Stimulated activated CD4-positive, alpha-beta T cell treated with anti-CD3 and anti-CD28 coated beads, Interleukin-1b, Interleukin-23, amount 100 ng/mL, for 24 hours (primary cell): ENCODE results near the gene MAP3K6.

Source experiments
- DNase-seq, 4 experiments: peaks; one replicate each; pipeline ENCODE4 v3.0.0-alpha.2; 2020; ENCODE audit warnings: low read depth in 4 of 4, low spot score in 1 of 4

Gene MAP3K6

DNA sequence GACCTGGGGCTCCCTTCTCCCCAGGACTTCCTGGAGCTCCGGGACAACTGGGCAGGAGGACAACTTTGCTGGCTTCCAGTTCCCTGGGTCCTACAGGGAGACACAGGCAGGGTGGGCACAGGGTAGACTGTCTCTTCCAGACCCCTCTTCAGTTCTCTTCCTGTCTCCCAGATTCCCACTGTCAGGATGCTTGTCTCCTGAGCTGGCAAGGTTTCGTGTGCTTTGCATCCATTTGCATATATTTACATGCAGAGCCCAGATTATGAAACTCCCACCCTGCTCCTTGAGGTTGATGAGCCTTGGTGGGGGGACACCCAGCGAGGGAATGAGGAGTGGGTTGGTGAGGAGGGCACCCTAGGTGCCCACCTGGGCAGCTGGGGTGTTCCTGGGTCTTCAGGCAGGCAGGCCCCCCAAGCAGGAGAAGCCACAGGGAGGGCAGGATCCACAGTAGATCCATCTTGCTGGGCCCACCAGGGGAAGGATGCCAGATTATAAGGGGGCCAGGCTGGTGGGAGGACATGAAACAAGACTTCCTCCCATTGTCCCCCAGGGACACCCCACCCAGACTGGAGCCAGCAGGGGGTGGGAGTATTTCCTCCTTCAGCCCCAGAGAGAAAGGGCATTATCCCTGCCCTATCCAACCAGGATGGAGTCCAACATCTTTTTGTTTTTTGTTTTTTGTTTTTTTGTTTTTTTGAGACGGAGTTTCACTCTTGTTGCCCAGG lies 7.8 kb upstream of the MAP3K6 start, which contains the start of gene FCN3:
TSS of gene FCN3 (minus strand) at position 463 of the 725 bp plus-strand sequence. CDS start at position 457, 6 bp downstream.
- no peak for DNase-seq

- no peak for DNase-seq
These were observed 6.3 kb upstream of the MAP3K6 start for GRCh38 chr1:27372808-27373690.

DNA sequence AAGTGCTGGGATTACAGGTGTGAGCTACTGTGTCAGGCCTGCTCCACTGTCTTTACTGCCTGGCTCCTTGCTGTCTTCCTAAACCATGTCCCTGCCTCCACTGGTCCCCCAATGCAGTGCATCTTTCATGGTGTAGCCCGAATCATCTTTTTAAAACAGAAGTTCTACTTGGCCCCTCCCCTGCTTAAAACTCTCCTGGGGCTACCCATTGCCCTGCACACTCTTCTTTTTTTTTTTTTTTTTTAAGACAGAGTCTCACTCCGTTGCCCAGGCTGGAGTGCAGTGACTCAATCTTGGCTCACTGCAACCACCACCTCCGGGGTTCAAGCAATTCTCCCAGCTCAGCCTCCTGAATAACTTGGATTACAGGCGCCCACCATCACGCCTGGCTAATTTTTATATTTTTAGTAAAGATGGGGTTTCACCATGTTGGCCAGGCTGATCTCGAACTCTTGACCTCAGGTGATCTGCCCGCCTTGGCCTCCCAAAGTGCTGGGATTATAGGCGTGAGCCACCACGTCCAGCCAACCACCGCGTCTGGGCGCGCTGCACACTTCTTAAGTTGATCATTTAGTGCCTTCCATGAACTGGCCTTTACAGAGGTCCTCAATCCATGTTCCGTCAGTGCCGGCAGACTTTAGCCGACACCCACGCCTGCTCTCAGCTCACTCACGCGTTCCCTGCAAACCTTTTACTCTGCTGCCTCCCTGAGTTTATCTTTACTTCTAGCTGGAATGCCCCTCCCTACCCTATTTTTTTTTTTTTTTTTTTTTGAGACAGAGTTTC lies 5.5 kb upstream of the MAP3K6 start:
- no peak for DNase-seq

GRCh38 chr1:27368869-27369582 lies 2.3 kb upstream of the MAP3K6 start:
- no peak for DNase-seq

DNA sequence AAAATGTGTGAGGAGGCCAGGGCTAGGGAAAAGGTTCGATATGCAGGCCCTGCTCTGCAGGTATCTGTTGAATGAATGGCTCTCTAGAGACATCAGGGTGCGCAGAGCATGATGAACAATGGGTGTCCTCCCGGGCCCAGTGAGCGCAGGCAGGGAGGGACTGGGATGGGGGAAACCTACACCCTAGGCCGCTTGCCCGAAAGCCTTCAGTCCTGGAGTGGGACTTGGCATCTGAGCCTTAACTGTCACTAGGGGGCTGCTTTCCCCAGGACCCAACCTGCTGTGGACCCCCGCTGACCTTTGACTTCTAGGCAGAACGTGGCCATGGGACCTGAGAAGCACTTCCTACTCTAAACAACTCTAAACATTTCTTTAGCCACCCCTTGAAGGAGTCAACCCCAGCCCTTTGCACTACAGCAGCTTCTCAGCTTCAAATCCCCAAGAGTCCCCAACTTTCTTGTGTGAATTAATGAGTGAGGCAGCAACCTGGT lies 444 bp upstream of the MAP3K6 start:
- no peak for DNase-seq

GRCh38 chr1:27366113-27366410 lies 699 bp downstream of the MAP3K6 start:
- DNase-seq: peak in 3 of 4 experiments; percentile 52 to 80 (median 64)

DNA sequence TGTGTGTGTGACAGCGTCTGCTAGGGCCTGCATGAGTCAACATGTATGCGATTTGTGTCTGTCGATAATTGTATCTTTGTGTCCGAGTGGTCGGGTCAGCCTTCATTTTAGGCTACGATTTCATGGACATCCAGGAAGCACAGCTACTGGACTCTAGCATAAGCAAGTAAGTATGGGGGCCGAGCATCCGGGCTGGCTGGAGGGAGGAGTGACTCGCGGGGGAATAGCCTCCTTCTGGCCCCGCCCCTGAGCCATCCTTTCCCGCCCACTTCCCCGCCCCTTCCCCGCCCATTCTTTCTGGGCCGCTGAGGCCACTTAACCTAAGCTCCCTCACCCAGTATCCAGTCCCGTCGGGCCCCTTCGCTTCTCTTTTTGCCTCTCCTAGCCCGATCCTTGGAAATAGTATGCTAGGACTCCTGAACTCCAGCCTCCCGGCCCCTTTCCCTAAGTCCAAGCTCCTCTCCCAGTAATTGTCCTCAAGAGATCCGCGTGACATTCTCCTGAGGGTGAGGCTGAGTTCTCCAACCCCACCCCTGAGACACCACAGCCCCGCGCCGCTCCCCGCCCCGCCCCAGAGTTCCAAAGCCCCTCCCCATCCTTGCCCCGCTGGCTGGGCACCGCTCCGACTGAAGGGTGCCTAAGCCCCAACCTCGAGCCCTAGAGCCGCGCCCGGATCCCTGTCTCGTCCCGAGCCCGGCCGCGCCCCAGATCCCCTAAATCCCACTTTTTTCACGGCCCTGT lies 1.2 kb downstream of the MAP3K6 start:
- peak in 3 of 4 experiments; percentile 65 to 71 (median 67) for DNase-seq

GRCh38 chr1:27364696-27365371 lies 1.9 kb downstream of the MAP3K6 start:
- no peak for DNase-seq

DNA sequence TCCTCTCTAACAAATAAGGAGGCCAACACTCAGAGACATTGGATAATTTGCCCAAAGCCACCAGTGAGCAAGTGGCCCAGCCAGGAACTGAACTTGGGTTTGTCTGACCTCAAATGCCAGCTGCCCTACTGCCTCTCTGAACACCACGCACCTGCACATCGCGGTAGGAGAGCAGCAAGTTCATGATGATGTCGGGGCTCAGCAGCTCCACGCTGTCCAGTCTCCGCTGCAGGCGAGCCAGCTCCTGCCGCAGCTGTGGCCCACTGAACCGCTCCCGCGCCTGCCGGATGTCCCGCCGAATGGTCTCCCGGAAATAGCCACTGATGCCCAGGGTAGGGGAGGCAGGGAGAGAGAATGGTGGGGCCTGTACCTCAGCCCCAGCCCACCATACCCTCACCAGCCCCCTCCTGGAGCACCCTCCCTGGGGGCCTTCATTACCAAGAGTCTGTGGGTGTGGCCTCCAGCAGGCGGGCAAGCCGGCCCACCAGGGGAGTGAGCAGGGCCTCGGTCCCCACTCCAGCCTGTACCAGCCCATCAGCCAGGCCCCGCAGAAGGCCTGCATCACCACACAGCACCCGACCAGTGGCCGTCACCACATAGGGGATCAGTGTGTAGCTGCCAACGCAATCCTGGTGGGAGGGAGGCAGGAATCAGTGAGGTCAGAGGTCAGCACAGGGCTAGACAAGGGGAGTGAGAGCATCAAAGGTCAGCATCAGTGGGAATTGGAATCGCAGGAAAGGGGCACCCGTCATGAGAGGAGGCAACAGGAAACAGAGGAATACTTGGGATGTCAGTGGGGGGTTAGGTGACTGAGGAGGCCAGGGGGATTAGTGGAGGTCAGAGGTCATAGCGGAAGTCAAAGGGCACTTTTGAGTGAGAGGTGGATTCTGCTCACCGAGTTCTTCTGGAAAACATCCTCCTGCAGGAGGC lies 2.7 kb downstream of the MAP3K6 start:
- DNase-seq: no peak

- DNase-seq: no peak
These were observed 5.2 kb downstream of the MAP3K6 start for GRCh38 chr1:27361553-27361952.

DNA sequence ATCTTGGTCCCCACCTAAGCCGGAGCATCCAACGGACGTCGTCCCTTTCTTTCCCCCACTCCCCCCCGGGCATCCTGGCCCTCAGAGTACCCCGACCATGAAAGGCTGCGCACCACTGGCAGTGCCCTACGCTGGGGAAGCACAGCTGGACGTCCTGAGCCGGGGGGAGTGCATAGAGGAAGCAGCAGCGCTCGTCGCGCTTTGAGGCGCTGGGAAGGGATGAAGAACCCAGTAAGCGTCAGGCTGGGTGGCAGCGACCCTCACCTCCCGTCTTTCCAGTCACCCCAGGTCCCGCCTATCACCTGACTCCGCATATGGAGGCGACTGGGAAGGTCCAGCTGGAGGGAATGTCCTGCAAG lies 5.7 kb downstream of the MAP3K6 start:
- DNase-seq: no peak

DNA sequence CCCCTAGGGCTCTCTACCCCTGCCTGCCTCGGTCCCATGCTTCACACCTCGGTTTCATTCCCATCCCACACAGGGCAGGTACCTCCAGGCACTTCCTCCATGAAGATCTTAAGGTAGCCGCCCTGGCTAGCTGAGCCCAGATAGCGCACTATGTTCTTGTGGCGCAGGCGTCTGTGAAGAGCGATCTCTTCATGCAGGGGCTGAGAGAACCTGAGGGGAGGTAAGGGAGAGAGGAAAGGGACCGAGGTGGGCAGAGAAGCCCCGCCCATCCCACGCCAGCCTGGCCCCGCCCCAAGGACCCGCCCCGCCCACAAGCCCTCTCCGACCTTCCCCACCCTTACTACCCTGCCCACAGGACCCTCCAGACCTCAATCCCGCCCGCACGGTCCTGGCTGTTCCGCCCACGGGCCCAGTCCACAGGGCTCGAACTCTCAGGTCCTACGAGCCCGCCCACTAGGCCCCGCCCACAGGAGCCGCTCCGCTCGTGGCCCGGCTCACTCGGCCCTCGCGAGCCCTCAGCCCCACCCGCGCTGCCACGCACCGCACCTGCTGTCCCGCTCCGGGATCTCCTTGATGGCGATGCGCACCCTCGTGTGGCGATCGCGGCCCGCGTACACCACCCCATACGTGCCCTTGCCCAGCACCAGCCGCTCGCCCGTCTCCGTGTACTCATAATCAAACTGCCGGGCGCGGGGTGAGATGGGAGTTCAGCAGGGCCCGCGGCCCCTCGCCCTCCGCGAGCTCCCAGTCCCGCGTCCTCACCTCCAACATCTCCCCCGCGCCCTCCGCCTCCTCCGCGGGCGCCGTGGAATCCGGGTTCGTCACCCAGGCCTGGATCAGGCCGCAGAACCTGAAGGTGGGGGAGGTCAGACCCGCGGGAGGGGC lies 6.4 kb downstream of the MAP3K6 start:
- DNase-seq: no peak

GRCh38 chr1:27359822-27360158 lies 7.0 kb downstream of the MAP3K6 start:
- no peak for DNase-seq

DNA sequence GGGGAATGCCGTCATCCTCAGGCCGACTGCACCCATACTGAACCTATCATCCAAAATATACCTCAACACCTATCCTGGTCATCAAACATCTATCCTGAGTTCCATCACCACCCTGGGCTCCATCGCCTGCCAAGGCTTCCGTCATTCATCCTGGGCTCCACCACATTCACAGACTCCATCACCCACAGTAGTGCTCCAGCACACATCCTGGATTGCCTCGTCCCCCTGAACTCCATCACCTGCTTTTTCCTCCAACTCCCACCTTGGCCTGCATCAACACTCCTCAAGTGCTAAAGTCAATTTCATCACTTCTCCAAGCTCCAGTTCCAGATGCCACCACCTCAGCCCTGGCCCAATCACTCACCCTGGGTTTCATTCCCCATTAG lies 7.8 kb downstream of the MAP3K6 start:
- no peak for DNase-seq

DNA sequence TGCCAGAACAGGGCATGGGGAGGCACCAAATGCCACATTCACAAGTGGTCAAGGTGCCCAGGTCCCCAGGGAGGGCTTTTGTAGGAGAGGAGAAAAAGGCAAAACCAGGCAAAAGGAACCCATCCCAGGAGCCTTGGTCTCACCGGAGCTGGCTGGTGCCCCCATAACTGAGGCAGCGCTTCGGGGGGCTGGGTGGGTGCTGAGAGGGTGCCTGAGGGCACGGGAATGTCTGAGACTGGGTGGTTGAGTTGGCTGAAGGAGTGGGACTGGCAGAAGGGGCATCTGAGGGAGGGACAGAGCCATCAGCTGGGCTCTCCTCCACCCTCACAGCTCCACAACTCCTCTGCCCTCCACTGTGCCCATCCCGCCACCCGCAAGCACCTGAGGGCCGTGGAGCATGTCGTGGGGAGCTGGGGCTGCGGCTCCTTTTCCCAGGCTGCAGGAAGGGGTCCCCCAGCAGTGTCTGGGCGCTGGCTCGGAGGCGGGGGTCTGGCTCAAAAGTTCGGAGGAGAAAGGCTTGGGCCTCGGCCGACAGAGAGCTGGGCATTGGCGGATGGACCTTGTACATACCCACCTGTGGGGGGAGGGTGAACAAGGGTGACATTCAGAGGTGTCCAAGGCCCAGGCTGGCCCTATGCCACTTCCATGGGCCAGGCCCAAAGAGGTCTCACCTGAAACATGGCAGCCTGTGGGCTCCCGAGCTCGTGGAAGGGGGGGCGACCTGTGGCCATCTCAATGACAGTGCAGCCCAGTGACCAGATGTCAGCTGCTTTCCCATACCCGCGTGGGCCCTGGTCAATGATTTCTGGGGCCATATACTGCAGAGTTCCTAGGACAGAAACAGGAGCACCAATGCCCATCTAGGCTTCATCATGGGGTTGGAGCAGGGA lies 8.5 kb downstream of the MAP3K6 start:
- DNase-seq: no peak

DNA sequence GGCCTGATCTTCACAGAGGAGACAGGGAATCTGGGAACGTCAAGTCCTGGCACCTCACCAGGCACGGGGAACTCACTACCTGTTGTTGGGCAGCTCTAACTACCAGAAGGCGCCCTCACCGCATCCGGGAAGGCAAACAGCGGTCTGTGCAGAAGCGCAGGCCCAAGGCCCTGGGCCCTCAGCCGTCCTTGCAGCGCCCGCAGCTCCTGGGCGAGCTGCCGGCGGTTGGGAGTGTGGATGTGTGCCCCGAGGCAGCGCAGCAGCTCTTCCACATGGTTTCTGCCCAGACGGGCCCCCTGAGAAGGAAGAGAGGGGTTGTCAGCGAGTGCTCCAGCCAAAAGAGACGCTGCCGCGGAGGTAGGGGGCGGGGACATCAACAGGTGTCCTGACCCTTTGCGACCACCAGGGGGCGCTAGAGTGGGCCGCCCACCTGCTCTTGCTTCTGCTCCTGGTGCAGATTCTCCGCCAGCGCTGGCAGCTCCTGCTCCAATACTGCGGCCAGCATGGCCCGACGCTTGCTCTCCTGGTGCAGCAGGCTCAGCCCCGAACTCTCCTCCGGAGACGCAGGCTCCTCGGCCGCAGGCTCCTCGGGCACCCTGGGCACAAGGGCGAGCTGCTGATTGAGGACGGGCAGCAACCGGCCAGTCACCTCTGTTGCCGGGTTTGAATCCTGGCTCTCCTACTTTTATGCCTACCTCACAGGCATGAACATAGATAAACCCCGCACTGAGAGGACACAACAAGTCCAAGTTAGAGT lies 9.3 kb downstream of the MAP3K6 start:
- peak in 3 of 4 experiments; percentile 57 to 74 (median 69) for DNase-seq
